Fibroblast of villous mesenchyme (primary cell): ENCODE measurements around the gene ZC3H7A. TPM values are rescaled to one million over a fixed set of nuclear protein-coding genes. Genes with fewer than 3 reads are reported as not detected.

Experiments used
- DNase-seq: peaks from one replicate; pipeline ENCODE4 v3.0.0-alpha.2; 2010; ENCODE audit warnings: low read depth
- H3K4me3 ChIP-seq: 2 replicates; pipeline ENCODE4 v1.5.1; 2011; ENCODE audit warnings: low read depth, mild to moderate bottlenecking, low read length
- CTCF ChIP-seq: IDR thresholded peaks from 2 replicates; pipeline ENCODE4 v1.5.1; 2012; ENCODE audit warnings: low read depth, mild to moderate bottlenecking, low read length; ENCODE audit not compliant: insufficient read depth
- total RNA-seq: library from RNA; depleted of rRNA; stranded (reverse); fragments of >200 nt; gene quantifications from 2 replicates; pipeline ENCODE4 v1.2.3, GENCODE V29; 2012

ZC3H7A gene
- total RNA-seq, 1 donor, result 59.2 TPM

DNA sequence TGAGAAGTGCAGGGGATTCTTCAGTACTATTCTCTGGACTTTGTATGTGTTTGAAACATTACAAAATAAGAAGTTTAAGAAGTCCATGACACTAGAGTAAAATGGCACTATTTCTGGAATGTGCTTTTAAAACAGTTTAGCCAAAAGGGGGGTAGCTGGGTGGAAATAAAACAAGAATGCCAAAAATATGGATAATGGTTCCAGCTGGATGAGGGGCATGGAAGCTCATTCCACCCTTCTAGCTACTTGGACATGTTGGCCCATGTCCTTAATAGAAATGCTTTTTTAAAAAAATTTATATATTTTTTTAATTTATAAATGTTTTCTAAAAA is 13.1 kb downstream of the ZC3H7A start:
- no peak overlapping the region for H3K4me3 ChIP-seq
- no peak for TF ChIP-seq CTCF
- DNase-seq, result no peak

- peak; percentile 27 for DNase-seq
- TF ChIP-seq CTCF, result no peak
- peak overlapping the region; percentile 15 for H3K4me3 ChIP-seq
Measured at GRCh38 chr16:11783319-11784037, 13.6 kb downstream of the ZC3H7A start.

DNA sequence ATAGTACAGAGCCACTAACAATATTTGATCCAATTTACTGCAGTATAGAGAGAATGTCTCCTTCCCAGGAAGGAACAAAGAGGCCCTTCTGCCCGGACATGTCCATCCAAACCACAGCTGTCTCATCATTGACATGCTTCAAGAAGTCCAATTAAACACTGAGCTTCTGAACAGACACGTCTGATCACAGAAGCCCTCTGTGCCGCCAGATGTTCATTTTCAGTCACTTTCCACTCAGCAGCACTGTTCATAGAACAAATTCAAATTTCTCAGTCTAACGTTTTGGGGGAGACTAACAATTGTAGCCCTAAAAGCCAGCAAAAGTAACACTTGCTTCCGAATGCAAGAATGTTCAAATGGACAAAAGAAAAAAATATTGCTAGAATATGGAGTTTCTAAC is 15.3 kb downstream of the ZC3H7A start:
- no peak for TF ChIP-seq CTCF
- H3K4me3 ChIP-seq, result no peak overlapping the region
- DNase-seq, result no peak

- TF ChIP-seq CTCF, result no peak
- peak; percentile 89 for DNase-seq
- no peak overlapping the region for H3K4me3 ChIP-seq
Measured at GRCh38 chr16:11780991-11781680, 15.9 kb downstream of the ZC3H7A start.

GRCh38 chr16:11779074-11779473 is 18.0 kb downstream of the ZC3H7A start:
- DNase-seq, result no peak
- no peak overlapping the region for H3K4me3 ChIP-seq
- no peak for TF ChIP-seq CTCF

GRCh38 chr16:11774065-11774626 is 22.9 kb downstream of the ZC3H7A start:
- no peak for TF ChIP-seq CTCF

More at GRCh38 chr16:11774065-11774626, 22.9 kb downstream of the ZC3H7A start:
- H3K4me3 ChIP-seq, result no peak overlapping the region
- no peak for DNase-seq
